ENCODE data around the gene CHST15.

- TF ChIP-seq, protein P1, sequence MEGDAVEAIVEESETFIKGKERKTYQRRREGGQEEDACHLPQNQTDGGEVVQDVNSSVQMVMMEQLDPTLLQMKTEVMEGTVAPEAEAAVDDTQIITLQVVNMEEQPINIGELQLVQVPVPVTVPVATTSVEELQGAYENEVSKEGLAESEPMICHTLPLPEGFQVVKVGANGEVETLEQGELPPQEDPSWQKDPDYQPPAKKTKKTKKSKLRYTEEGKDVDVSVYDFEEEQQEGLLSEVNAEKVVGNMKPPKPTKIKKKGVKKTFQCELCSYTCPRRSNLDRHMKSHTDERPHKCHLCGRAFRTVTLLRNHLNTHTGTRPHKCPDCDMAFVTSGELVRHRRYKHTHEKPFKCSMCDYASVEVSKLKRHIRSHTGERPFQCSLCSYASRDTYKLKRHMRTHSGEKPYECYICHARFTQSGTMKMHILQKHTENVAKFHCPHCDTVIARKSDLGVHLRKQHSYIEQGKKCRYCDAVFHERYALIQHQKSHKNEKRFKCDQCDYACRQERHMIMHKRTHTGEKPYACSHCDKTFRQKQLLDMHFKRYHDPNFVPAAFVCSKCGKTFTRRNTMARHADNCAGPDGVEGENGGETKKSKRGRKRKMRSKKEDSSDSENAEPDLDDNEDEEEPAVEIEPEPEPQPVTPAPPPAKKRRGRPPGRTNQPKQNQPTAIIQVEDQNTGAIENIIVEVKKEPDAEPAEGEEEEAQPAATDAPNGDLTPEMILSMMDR (IDR thresholded peaks at IDR 0.05; ENCODE audit: insufficient read depth, low read length), result no peak
- no peak for TF ChIP-seq POLR2AphosphoS5 (IDR thresholded peaks at IDR 0.05; ENCODE audit: low read depth)
Observed at GRCh38 chr10:124086787-124087671, 6.4 kb downstream of the CHST15 start.
